OCI-LY1 (cell line): Measurements from ENCODE around the gene TMEM266.

Experiments used
- H2AFZ ChIP-seq: fragments of 200-600 bp; sonication (generic), shearing (Covaris generic); 2 replicates; pipeline ENCODE4 v1.6.0; 2014; ENCODE audit warnings: antibody characterized with exemption, mild to moderate bottlenecking, low read length
- H3F3A ChIP-seq: fragments of 200-600 bp; sonication (generic), shearing (Covaris generic); 2 replicates; pipeline ENCODE4 v1.6.0; 2014; ENCODE audit warnings: mild to moderate bottlenecking, antibody characterized with exemption, low read length, moderate library complexity; ENCODE audit not compliant: insufficient read depth
- H3K27ac ChIP-seq: fragments of 200-600 bp; sonication (generic); 2 replicates; pipeline ENCODE4 v1.5.1; 2014; ENCODE audit warnings: low read length, mixed run types, mild to moderate bottlenecking, low read depth; ENCODE audit not compliant: poor library complexity, severe bottlenecking
- H3K27me3 ChIP-seq: fragments of 200-600 bp; sonication (generic); 2 replicates; pipeline ENCODE4 v1.6.0; 2014; ENCODE audit warnings: antibody characterized with exemption, mild to moderate bottlenecking, low read length, moderate library complexity; ENCODE audit not compliant: insufficient read depth
- H3K36me3 ChIP-seq: fragments of 200-600 bp; sonication (generic); 2 replicates; pipeline ENCODE4 v1.6.1; 2014; ENCODE audit warnings: mild to moderate bottlenecking, antibody characterized with exemption, low read length, moderate library complexity, mixed read lengths; ENCODE audit not compliant: insufficient read depth
- H3K4me1 ChIP-seq: fragments of 200-600 bp; sonication (generic); 2 replicates; pipeline ENCODE4 v1.5.1; 2014; ENCODE audit warnings: mild to moderate bottlenecking, low read length, moderate library complexity; ENCODE audit not compliant: insufficient read depth, severe bottlenecking
- H3K4me2 ChIP-seq: fragments of 200-600 bp; sonication (generic), shearing (Covaris generic); 2 replicates; pipeline ENCODE4 v1.6.1; 2014; ENCODE audit warnings: low read length
- H3K4me3 ChIP-seq: fragments of 200-600 bp; sonication (generic); 2 replicates; pipeline ENCODE4 v1.5.1; 2014; ENCODE audit warnings: low read length, low read depth, mild to moderate bottlenecking, mixed read lengths; ENCODE audit not compliant: poor library complexity, severe bottlenecking
- H3K79me2 ChIP-seq: fragments of 200-600 bp; shearing (Covaris generic); 2 replicates; pipeline ENCODE4 v1.6.1; 2016; ENCODE audit warnings: mixed run types, low read length, mixed read lengths; ENCODE audit not compliant: insufficient read depth
- H3K9ac ChIP-seq: fragments of 200-600 bp; sonication (generic), shearing (Covaris generic); 2 replicates; pipeline ENCODE4 v1.6.1; 2014; ENCODE audit warnings: mild to moderate bottlenecking, low read length, mixed read lengths
- H3K9me2 ChIP-seq: fragments of 200-600 bp; sonication (generic), shearing (Covaris generic); 2 replicates; pipeline ENCODE4 v1.6.1; 2014; ENCODE audit warnings: low read depth, mild to moderate bottlenecking, low read length, mixed read lengths
- H3K9me3 ChIP-seq: fragments of 200-600 bp; shearing (Covaris generic); 2 replicates; pipeline ENCODE4 v1.6.1; 2014; ENCODE audit warnings: low read length, mixed read lengths
- H4K20me1 ChIP-seq: fragments of 200-600 bp; sonication (generic), shearing (Covaris generic); 2 replicates; pipeline ENCODE4 v1.6.0; 2016; ENCODE audit warnings: mild to moderate bottlenecking, low read length; ENCODE audit not compliant: insufficient read depth
- CTCF ChIP-seq: fragments of 200-600 bp; sonication (generic), shearing (Covaris generic); IDR thresholded peaks from 2 replicates; pipeline ENCODE4 v1.5.1; 2017; ENCODE audit warnings: mild to moderate bottlenecking, antibody characterized with exemption, low read length, moderate library complexity, mixed read lengths
- EZH2 ChIP-seq: fragments of 200-600 bp; sonication (generic), shearing (Covaris generic); IDR thresholded peaks from 2 replicates; pipeline ENCODE4 v1.8.0; 2017; ENCODE audit warnings: borderline replicate concordance, mixed run types, mild to moderate bottlenecking, antibody characterized with exemption, low read length, moderate library complexity, mixed read lengths

Gene TMEM266

GRCh38 chr15:76084256-76084655, 24.5 kb downstream of the TMEM266 start:
- H3K4me3 ChIP-seq: no peak overlapping the region
- H2AFZ ChIP-seq: no peak overlapping the region
- H3K4me2 ChIP-seq: no peak overlapping the region
- H3K79me2 ChIP-seq: no peaks in the 10 kb centered on the region
- no peaks in the 10 kb centered on the region for H3K27me3 ChIP-seq
- no peaks in the 10 kb centered on the region for H3K4me1 ChIP-seq
- H3K27ac ChIP-seq: no peak overlapping the region
- no peaks in the 10 kb centered on the region for H3K36me3 ChIP-seq
- H3F3A ChIP-seq: no peaks in the 10 kb centered on the region
- no peak for TF ChIP-seq EZH2
- TF ChIP-seq CTCF: no peak
- no peaks in the 10 kb centered on the region for H3K9me2 ChIP-seq
- no peaks in the 10 kb centered on the region for H4K20me1 ChIP-seq
- H3K9me3 ChIP-seq: no peaks in the 10 kb centered on the region
- no peak overlapping the region for H3K9ac ChIP-seq

- Histone ChIP-seq H3K27ac (no peak overlapping the region), H3F3A (no peaks in the 10 kb centered on the region), H2AFZ (no peak overlapping the region), H3K9me3 (no peaks in the 10 kb centered on the region), H3K4me1 (no peaks in the 10 kb centered on the region), H3K4me3 (no peak overlapping the region), H3K9me2 (no peaks in the 10 kb centered on the region), H3K27me3 (no peaks in the 10 kb centered on the region; the same call in 1 of the 2 replicates), H3K4me2 (no peak overlapping the region), H4K20me1 (no peaks in the 10 kb centered on the region), H3K9ac (no peak overlapping the region), H3K79me2 (no peaks in the 10 kb centered on the region), H3K36me3 (no peaks in the 10 kb centered on the region)
- TF ChIP-seq EZH2 (no peak), CTCF (no peak)
Observed at GRCh38 chr15:76098685-76099084, 38.9 kb downstream of the TMEM266 start.

- H3K4me3 ChIP-seq: no peak overlapping the region
- no peak overlapping the region for H2AFZ ChIP-seq
- no peak overlapping the region for H3K27ac ChIP-seq
- H3K36me3 ChIP-seq: no peaks in the 10 kb centered on the region
- no peaks in the 10 kb centered on the region; the same call in 1 of the 2 replicates for H3K27me3 ChIP-seq
- H3K9me2 ChIP-seq: no peaks in the 10 kb centered on the region
- no peaks in the 10 kb centered on the region for H3F3A ChIP-seq
- no peak for TF ChIP-seq EZH2
- TF ChIP-seq CTCF: no peak
- H3K79me2 ChIP-seq: no peaks in the 10 kb centered on the region
- no peak overlapping the region for H3K9ac ChIP-seq
- H3K4me2 ChIP-seq: no peak overlapping the region
- no peaks in the 10 kb centered on the region for H3K4me1 ChIP-seq
- no peaks in the 10 kb centered on the region for H3K9me3 ChIP-seq
- H4K20me1 ChIP-seq: no peaks in the 10 kb centered on the region
Observed at GRCh38 chr15:76099388-76099787, 39.6 kb downstream of the TMEM266 start.
